LNCAP (cell line): ENCODE results near the gene LFNG.

Experiments used
- CTCF ChIP-seq: fragments of 450-650 bp; IDR thresholded peaks from 2 replicates; pipeline ENCODE4 v1.5.1; 2017; ENCODE audit warnings: mild to moderate bottlenecking

Gene LFNG

DNA sequence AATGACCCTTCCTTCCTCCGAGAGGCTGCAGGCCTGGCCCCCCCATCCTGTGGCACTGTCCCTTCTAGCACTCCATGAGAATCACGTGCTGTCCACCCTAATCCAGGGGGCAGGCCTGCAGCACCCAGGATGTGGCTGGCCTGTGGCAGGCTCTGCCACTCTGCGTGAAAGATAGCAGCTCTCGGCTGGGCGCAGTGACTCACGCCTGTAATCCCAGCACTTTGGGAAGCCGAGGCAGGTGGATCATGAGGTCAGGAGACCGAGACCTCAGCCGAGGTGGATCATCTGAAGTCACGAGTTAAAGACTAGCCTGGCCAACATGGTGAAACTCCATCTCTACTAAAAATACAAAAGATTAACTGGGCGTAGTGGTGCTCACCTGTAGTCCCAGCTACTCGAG, 18.9 kb upstream of the LFNG start:
- no peak for TF ChIP-seq CTCF

GRCh38 chr7:2501947-2502646, 17.5 kb upstream of the LFNG start:
- no peak for TF ChIP-seq CTCF

DNA sequence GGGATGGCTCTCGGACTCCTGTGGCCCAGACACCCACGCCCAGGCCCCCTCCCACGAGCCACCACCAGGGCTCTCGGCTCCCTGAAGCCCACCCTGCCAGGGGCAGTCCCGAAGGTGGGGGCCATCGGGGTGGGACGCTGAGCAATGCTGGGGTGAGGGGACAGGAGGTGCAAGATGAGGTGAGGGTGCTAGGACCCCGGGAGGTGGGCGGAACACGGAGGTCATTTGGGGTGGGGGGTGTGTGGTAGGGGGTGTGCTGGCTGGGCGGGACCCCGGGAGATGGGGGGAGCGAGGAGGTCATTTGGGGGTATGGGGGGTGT, 17.0 kb upstream of the LFNG start:
- no peak for TF ChIP-seq CTCF

- no peak for TF ChIP-seq CTCF
These were observed 16.3 kb upstream of the LFNG start for GRCh38 chr7:2503056-2503941.

GRCh38 chr7:2504128-2504888, 15.3 kb upstream of the LFNG start:
- TF ChIP-seq CTCF: no peak

DNA sequence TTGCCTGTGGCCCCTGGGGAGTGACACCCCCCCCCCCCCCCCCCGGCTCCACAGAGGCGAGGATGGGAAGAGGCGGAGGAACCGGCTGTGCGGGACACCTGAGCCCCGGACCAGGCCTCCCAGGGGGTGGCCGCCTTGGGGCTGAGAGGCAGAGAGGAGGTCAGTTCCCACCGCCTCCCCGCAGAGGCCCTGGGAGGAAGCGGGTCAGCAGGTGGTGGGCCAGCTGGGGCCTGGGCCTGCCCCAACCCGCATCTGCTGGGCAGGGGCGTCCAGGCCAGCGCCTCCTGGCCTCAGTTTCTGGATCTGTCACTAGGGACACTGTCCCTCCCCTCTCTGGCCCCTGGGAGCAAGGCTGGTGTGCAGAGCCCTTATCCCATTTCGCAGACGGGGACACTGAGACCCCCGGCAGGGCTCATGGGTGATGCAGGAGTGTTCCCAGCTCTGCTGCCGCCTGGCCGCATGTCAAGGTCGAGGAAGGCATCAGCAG, 14.6 kb upstream of the LFNG start:
- no peak for TF ChIP-seq CTCF

GRCh38 chr7:2505401-2505800, 14.2 kb upstream of the LFNG start:
- no peak for TF ChIP-seq CTCF
